Esophagus muscularis mucosa (tissue), 4 donors: ENCODE data around the gene EIF4G3. TPM values are rescaled to one million over a fixed set of nuclear protein-coding genes. Genes with fewer than 3 reads are reported as not detected.
A peak's percentile ranks its signal among the peaks of the same experiment; 100 is the strongest.
"Not testable (repeated sequence)": the region's sequence is repeated elsewhere in the genome, so short reads cannot be mapped to it uniquely, and the experiment has no call there.

Experiments
- DNase-seq: peaks from one replicate; pipeline ENCODE4 v3.0.0-alpha.2; 2017; ENCODE audit errors: extremely low spot score
- H3K27ac ChIP-seq, 4 donors: fragments of 200-600 bp; sonication (generic); replicated peaks in 1 of 4; 1 replicate in 3 of 4; 2 replicates in 1 of 4; pipeline ENCODE4 v1.5.1; 2016 to 2019; ENCODE audit warnings: mild to moderate bottlenecking in 1 of 4
- H3K27me3 ChIP-seq, 4 donors: fragments of 200-600 bp; sonication (generic); one replicate each; pipeline versions ENCODE4 v1.5.1 to v1.6.0; 2016 to 2019
- H3K36me3 ChIP-seq, 4 donors: fragments of 200-600 bp; sonication (generic); one replicate each; pipeline ENCODE4 v1.5.1; 2016 to 2019
- H3K4me1 ChIP-seq, 4 donors: fragments of 200-600 bp; sonication (generic); one replicate each; pipeline ENCODE4 v1.5.1; 2016 to 2019
- H3K4me3 ChIP-seq, 4 donors: fragments of 200-600 bp; sonication (generic); 1 replicate in 2 of 4; 2 replicates in 2 of 4; pipeline ENCODE4 v1.5.1; 2016 to 2019; ENCODE audit warnings: mild to moderate bottlenecking in 4 of 4, moderate library complexity in 1 of 4
- H3K9me3 ChIP-seq, 4 donors: fragments of 200-600 bp; sonication (generic); 1 replicate in 3 of 4; 2 replicates in 1 of 4; pipeline ENCODE4 v1.5.1; 2016 to 2019
- CTCF ChIP-seq, 3 experiments: fragments of 200-600 bp in 2 of 3; fragments of 450-650 bp in 1 of 3; sonication (generic) in 2 of 3; IDR thresholded peaks; one replicate each; pipeline ENCODE4 v1.5.1; 2017 to 2019; ENCODE audit warnings: antibody characterized with exemption in 3 of 3, mild to moderate bottlenecking in 2 of 3, moderate library complexity in 1 of 3
- EP300 ChIP-seq: sonication (generic); formaldehyde crosslinking; IDR thresholded peaks from one replicate; pipeline ENCODE4 v1.6.1; 2017; ENCODE audit warnings: antibody characterized with exemption
- POLR2A ChIP-seq: fragments of 450-650 bp; IDR thresholded peaks from one replicate; pipeline ENCODE4 v1.6.1; 2017; ENCODE audit warnings: antibody characterized with exemption, moderate library complexity, mild to moderate bottlenecking, low read depth
- POLR2AphosphoS5 ChIP-seq, 2 donors: sonication (generic); formaldehyde crosslinking; IDR thresholded peaks; one replicate each; pipeline ENCODE4 v1.6.1; 2017; ENCODE audit warnings: antibody characterized with exemption in 2 of 2
- WGBS: methylation state at CpG from one replicate; pipeline ENCODE4 v1.1.5; 2018; 5-methylcytosine and 5-hydroxymethylcytosine counted together
- intact Hi-C: fragments of 100-400 bp; cut with DNase I; formaldehyde crosslinking; loops from one replicate; pipeline ENCODE4 v1.15.1; 2023
- total RNA-seq, 4 donors: library from RNA; depleted of rRNA; stranded (reverse); fragments of >200 nt; gene quantifications; one replicate each; pipeline versions ENCODE4 v1.1.0 to v1.2.1, GENCODE V29; 2016

EIF4G3 gene
- total RNA-seq, 4 donors from 2014 or later, result 43.7 to 64.0 (median 62.2) TPM

- no peaks in the 10 kb centered on the region for H3K27me3 ChIP-seq
- intact Hi-C loops, result no loop called here
- H3K36me3 ChIP-seq, result no peaks in the 10 kb centered on the region
- WGBS, result 84% methylated on average over 2 of the region's 2 CpGs
- H3K9me3 ChIP-seq, result no peaks in the 10 kb centered on the region
- no peak overlapping the region for H3K27ac ChIP-seq
- H3K4me3 ChIP-seq, result no peak overlapping the region
- TF ChIP-seq POLR2AphosphoS5 (IDR thresholded peaks at IDR 0.05) (no peak), EP300 (no peak), CTCF (IDR thresholded peaks at IDR 0.05) (no peak), POLR2A (no peak)
- no peak for DNase-seq
- peaks cover 0 to 9% (median 8%) of the 10 kb centered on the region in 4 donors for H3K4me1 ChIP-seq
Observed at GRCh38 chr1:20792196-20792595, 384.5 kb downstream of the EIF4G3 start.

- Histone ChIP-seq H3K4me3 (no peak overlapping the region), H3K27ac (no peak overlapping the region), H3K4me1 (peaks cover 0 to 9% (median 8%) of the 10 kb centered on the region in 4 donors), H3K36me3 (no peaks in the 10 kb centered on the region), H3K27me3 (no peaks in the 10 kb centered on the region), H3K9me3 (no peaks in the 10 kb centered on the region)
- DNase-seq, result no peak
- 85% methylated on average over 3 of the region's 3 CpGs for WGBS
- intact Hi-C loops, result no loop called here
- no peak for TF ChIP-seq CTCF (IDR thresholded peaks at IDR 0.05)
- TF ChIP-seq POLR2A, result no peak
- no peak for TF ChIP-seq POLR2AphosphoS5 (IDR thresholded peaks at IDR 0.05)
- no peak for TF ChIP-seq EP300
Observed at GRCh38 chr1:20790785-20791184, 385.9 kb downstream of the EIF4G3 start.

- H3K36me3 ChIP-seq, H3K9me3 ChIP-seq, H3K4me3 ChIP-seq, DNase-seq, H3K27ac ChIP-seq, H3K27me3 ChIP-seq: not testable (repeated sequence)
- 90% methylated on average over 9 of the region's 9 CpGs for WGBS
- intact Hi-C loops, result loop anchor here (5.0 kb wide), 2 partner anchors 57 to 92 kb away; partner anchors contain the start of gene SH2D5
- peaks cover 9 to 19% (median 18%) of the 10 kb centered on the region in 4 donors for H3K4me1 ChIP-seq
Observed at GRCh38 chr1:20789598-20789997, 387.1 kb downstream of the EIF4G3 start.

- Histone ChIP-seq H3K27ac (peak overlapping the region; percentile 98 to 99 (median 99)), H3K4me1 (peaks cover 21 to 34% (median 32%) of the 10 kb centered on the region in 4 donors), H3K36me3 (no peaks in the 10 kb centered on the region), H3K4me3 (peak overlapping the region; percentile 72 to 99 (median 92)), H3K27me3 (no peaks in the 10 kb centered on the region), H3K9me3 (no peaks in the 10 kb centered on the region)
- peak; percentile 86 for DNase-seq
- TF ChIP-seq POLR2A, result no peak
- TF ChIP-seq POLR2AphosphoS5 (IDR thresholded peaks at IDR 0.05), result no peak
- no peak for TF ChIP-seq EP300
- TF ChIP-seq CTCF (IDR thresholded peaks at IDR 0.05), result no peak
- WGBS, result 43% methylated on average over 22 of the region's 22 CpGs
- intact Hi-C loops, result loop anchor here (5.0 kb wide), 2 partner anchors 56 to 91 kb away; partner anchors contain the start of gene SH2D5
Observed at GRCh38 chr1:20787840-20788795, 388.6 kb downstream of the EIF4G3 start.

GRCh38 chr1:20787029-20787839, 389.5 kb downstream of the EIF4G3 start, which contains the start of gene HP1BP3:
HP1BP3 (minus strand) TSS chr1:20787307; CDS start chr1:20780440, 6,867 bp downstream.
- H3K27ac ChIP-seq, result peak within 1 kb of the TSS; percentile 98 to 99 (median 99)
- intact Hi-C loops, result loop anchor here (5.0 kb wide), 2 partner anchors 55 to 90 kb away; partner anchors contain the start of gene SH2D5
- DNase-seq, result peak; percentile 91
- no peaks in the 10 kb centered on the region for H3K9me3 ChIP-seq
- H3K36me3 ChIP-seq, result no peaks in the 10 kb centered on the region
- H3K4me3 ChIP-seq, result peak within 1 kb of the TSS; percentile 72 to 99 (median 92)
- no peaks in the 10 kb centered on the region for H3K27me3 ChIP-seq
- TF ChIP-seq POLR2AphosphoS5 (IDR thresholded peaks at IDR 0.05) (peak; percentile 57 to 69), CTCF (IDR thresholded peaks at IDR 0.05) (no peak)
- WGBS, result 0% methylated on average over 26 of the region's 99 CpGs
- peaks cover 24 to 43% (median 41%) of the 10 kb centered on the region in 4 donors for H3K4me1 ChIP-seq
